IPS-18a (cell line): ENCODE data around the gene NANP.
A peak's percentile ranks its signal among the peaks of the same experiment; 100 is the strongest.

Experiments used
- H3K27ac ChIP-seq: one replicate; pipeline ENCODE4 v1.5.1; 2013; ENCODE audit warnings: low read length
- H3K27me3 ChIP-seq: one replicate; pipeline ENCODE4 v1.6.1; 2013; ENCODE audit warnings: mild to moderate bottlenecking, low read length; ENCODE audit not compliant: control insufficient read depth, insufficient read depth
- H3K36me3 ChIP-seq: one replicate; pipeline ENCODE4 v1.6.1; 2013; ENCODE audit warnings: low read depth, low read length; ENCODE audit not compliant: control insufficient read depth
- H3K4me1 ChIP-seq: one replicate; pipeline ENCODE4 v1.6.1; 2013; ENCODE audit warnings: low read depth, low read length; ENCODE audit not compliant: control insufficient read depth
- H3K4me3 ChIP-seq: one replicate; pipeline ENCODE4 v1.5.1; 2013; ENCODE audit warnings: low read length
- H3K9ac ChIP-seq: one replicate; pipeline ENCODE4 v1.6.1; 2013; ENCODE audit warnings: mild to moderate bottlenecking, low read length, moderate library complexity
- H3K9me3 ChIP-seq: one replicate; pipeline ENCODE4 v1.6.1; 2013; ENCODE audit warnings: low read depth, low read length; ENCODE audit not compliant: control insufficient read depth

NANP gene

DNA sequence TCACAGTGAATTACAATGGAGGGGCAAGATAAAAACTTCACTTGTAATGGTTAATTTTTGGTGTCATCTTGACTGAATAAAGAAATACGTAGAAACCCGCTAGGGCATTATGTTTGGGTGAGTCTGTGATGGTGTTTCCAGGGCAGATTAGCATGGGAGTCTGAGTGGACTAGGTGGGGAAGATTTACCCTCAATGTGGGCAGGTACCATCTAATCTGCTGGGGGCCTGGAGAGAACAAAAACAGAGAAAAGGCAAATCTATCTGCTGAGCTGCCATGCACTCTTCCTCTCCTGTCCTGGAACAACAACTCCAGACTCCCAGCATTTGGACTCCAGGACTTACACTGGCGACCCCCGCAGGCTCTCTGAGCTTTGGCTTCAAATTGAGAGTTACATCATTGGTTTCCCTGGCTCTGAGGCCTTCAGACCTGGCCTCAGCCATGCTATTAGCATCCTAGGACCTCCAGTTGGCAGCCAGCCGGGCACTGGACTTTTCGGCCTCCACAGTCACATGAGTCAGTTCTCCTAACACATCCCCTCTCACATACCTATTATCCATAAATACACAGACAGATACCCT, 58.1 kb downstream of the NANP start:
- Histone ChIP-seq H3K27ac (peak overlapping the region; percentile 24), H3K4me1 (peaks cover 16% of the 10 kb centered on the region), H3K9ac (no peak overlapping the region), H3K36me3 (no peaks in the 10 kb centered on the region), H3K4me3 (no peak overlapping the region), H3K27me3 (no peaks in the 10 kb centered on the region), H3K9me3 (peaks cover 9% of the 10 kb centered on the region)

- H3K4me3 ChIP-seq = no peak overlapping the region
These were observed 59.9 kb downstream of the NANP start for GRCh38 chr20:25563876-25564275.

DNA sequence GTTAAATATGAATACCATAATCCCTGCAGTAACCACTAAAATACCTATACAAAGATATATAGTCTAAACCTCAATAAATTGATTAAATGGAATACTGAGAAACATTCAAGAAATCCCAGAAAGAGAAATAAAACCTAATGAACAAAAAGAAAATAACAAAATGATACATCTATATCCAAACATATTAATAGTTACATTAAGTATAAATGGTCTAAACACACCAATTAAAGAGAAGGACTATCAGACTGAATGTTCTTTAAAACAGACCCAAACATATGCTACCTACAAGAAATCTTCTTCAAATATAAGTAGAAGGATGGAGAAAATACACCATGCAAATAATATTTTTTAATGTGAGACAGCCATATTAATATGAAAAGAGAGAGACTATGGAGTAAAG, 60.5 kb downstream of the NANP start:
- H3K4me1 ChIP-seq = peaks cover 16% of the 10 kb centered on the region
- H3K36me3 ChIP-seq = no peaks in the 10 kb centered on the region
- H3K9me3 ChIP-seq = peaks cover 9% of the 10 kb centered on the region
- no peak overlapping the region for H3K9ac ChIP-seq
- no peaks in the 10 kb centered on the region for H3K27me3 ChIP-seq
- H3K4me3 ChIP-seq = no peak overlapping the region
- no peak overlapping the region for H3K27ac ChIP-seq

More at GRCh38 chr20:25563876-25564275, 59.9 kb downstream of the NANP start:
- Histone ChIP-seq H3K36me3 (no peaks in the 10 kb centered on the region), H3K9me3 (peaks cover 9% of the 10 kb centered on the region), H3K27ac (no peak overlapping the region), H3K4me1 (peaks cover 16% of the 10 kb centered on the region), H3K27me3 (no peaks in the 10 kb centered on the region), H3K9ac (no peak overlapping the region)
